Activated T-cell treated with anti-CD3 and anti-CD28 coated beads, Interleukin-2, amount 50 U/mL, for 4 hours (primary cell): ENCODE results near the gene LRRC26. TPM values are rescaled to one million over a fixed set of nuclear protein-coding genes. Genes with fewer than 3 reads are reported as not detected.
"Not testable (repeated sequence)": the region's sequence is repeated elsewhere in the genome, so short reads cannot be mapped to it uniquely, and the experiment has no call there.

Experiments used
- ATAC-seq, 2 donors: fragments of 200-7000 bp; cut with Tn5 transposase; one replicate each; pipeline ENCODE4 v1.10.0; 2021
- DNase-seq: peaks from one replicate; pipeline ENCODE4 v3.0.0-alpha.2; 2020
- H3K27me3 Mint-ChIP-seq: one replicate; pipeline ENCODE4 v1.8.0; 2021; ENCODE audit warnings: low read depth, mixed read lengths
- H3K36me3 Mint-ChIP-seq: one replicate; pipeline ENCODE4 v1.8.0; 2022; ENCODE audit warnings: mixed read lengths; ENCODE audit not compliant: insufficient read depth
- H3K4me1 Mint-ChIP-seq: one replicate; pipeline ENCODE4 v1.8.0; 2021; ENCODE audit warnings: low read depth, mixed read lengths
- H3K4me3 Mint-ChIP-seq: one replicate; pipeline ENCODE4 v1.8.0; 2021; ENCODE audit warnings: mild to moderate bottlenecking, moderate library complexity, mixed read lengths
- H3K9me3 Mint-ChIP-seq: one replicate; pipeline ENCODE4 v1.8.0; 2021; ENCODE audit warnings: mixed read lengths
- total RNA-seq, 3 donors: library from RNA; stranded (reverse); gene quantifications; one replicate each; pipeline ENCODE4 v1.2.1, GENCODE V29; 2021

Gene LRRC26
- total RNA-seq, 3 donors from 2014 or later, result 0.18 TPM; not detected in 2

GRCh38 chr9:137138058-137138721 lies 31.7 kb downstream of the LRRC26 start:
- no peaks in the 10 kb centered on the region for H3K4me1 Mint-ChIP-seq
- H3K36me3 Mint-ChIP-seq, result no peaks in the 10 kb centered on the region
- DNase-seq, result no peak
- ATAC-seq, result no peak
- H3K4me3 Mint-ChIP-seq, result no peak overlapping the region
- H3K9me3 Mint-ChIP-seq, result no peaks in the 10 kb centered on the region
- H3K27me3 Mint-ChIP-seq, result peaks cover 77% of the 10 kb centered on the region

GRCh38 chr9:137136881-137137607 lies 32.8 kb downstream of the LRRC26 start:
- Mint-ChIP-seq H3K36me3 (no peaks in the 10 kb centered on the region), H3K4me3 (no peak overlapping the region), H3K9me3 (no peaks in the 10 kb centered on the region), H3K4me1 (no peaks in the 10 kb centered on the region), H3K27me3 (peaks cover 68% of the 10 kb centered on the region)
- ATAC-seq (no peak), DNase-seq (no peak)

GRCh38 chr9:137136261-137136880 lies 33.5 kb downstream of the LRRC26 start:
- H3K36me3 Mint-ChIP-seq, result no peaks in the 10 kb centered on the region
- no peaks in the 10 kb centered on the region for H3K4me1 Mint-ChIP-seq
- H3K4me3 Mint-ChIP-seq, result no peak overlapping the region
- H3K27me3 Mint-ChIP-seq, result peaks cover 61% of the 10 kb centered on the region
- DNase-seq, result no peak
- ATAC-seq, result no peak
- H3K9me3 Mint-ChIP-seq, result no peaks in the 10 kb centered on the region

DNA sequence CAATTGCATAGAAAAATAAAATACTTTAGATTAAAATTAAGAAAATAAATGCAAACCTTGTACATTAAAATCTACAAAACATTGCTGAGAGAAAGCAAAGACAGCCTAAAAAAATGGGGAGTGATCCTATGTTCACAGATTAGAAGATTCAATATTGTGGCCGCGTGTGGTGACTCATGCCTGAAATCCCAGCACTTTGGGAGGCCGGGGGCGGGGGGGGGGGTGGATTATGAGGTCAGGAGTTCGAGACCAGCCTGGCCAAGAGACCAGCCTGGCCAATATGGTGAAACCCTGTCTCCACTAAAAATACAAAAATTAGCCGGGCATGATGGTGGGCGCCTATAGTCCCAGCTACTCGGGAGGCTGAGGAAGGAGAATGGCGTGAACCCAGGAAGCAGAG lies 34.7 kb downstream of the LRRC26 start:
- not testable (repeated sequence) for H3K4me1 Mint-ChIP-seq, DNase-seq, H3K4me3 Mint-ChIP-seq, H3K9me3 Mint-ChIP-seq, H3K36me3 Mint-ChIP-seq, ATAC-seq
- peaks cover 50% of the 10 kb centered on the region for H3K27me3 Mint-ChIP-seq

DNA sequence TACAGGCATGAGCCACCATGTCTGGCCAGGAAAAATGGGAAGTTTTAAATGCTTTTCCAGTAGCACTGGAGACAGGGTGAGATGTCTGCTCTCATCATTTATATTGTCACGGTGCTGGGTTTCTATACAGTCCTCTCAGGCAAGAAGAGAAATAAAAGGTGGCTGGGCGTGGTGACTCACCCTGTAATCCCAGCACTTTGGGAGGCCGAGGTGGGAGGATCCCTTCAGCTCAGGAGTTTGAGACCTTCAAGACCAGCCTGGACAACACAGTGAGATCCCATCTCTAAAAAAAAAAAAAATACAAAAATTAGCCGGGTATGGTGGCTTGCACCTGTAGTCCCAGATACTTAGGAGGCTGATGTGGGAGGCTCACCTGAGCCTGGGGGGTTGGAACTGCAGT lies 35.7 kb downstream of the LRRC26 start:
- H3K27me3 Mint-ChIP-seq, result peaks cover 42% of the 10 kb centered on the region
- H3K4me1 Mint-ChIP-seq, result peaks cover 2% of the 10 kb centered on the region
- H3K4me3 Mint-ChIP-seq, result no peak overlapping the region
- DNase-seq (no peak), ATAC-seq (no peak)
- H3K9me3 Mint-ChIP-seq, result no peaks in the 10 kb centered on the region
- H3K36me3 Mint-ChIP-seq, result no peaks in the 10 kb centered on the region

GRCh38 chr9:137130176-137130755 lies 39.6 kb downstream of the LRRC26 start:
- peaks cover 27% of the 10 kb centered on the region for H3K4me1 Mint-ChIP-seq
- peak; percentile 2 for ATAC-seq
- H3K27me3 Mint-ChIP-seq, result peaks cover 15% of the 10 kb centered on the region
- peak overlapping the region; percentile 76 for H3K4me3 Mint-ChIP-seq
- H3K9me3 Mint-ChIP-seq, result no peaks in the 10 kb centered on the region
- peaks cover 2% of the 10 kb centered on the region for H3K36me3 Mint-ChIP-seq
- no peak for DNase-seq

DNA sequence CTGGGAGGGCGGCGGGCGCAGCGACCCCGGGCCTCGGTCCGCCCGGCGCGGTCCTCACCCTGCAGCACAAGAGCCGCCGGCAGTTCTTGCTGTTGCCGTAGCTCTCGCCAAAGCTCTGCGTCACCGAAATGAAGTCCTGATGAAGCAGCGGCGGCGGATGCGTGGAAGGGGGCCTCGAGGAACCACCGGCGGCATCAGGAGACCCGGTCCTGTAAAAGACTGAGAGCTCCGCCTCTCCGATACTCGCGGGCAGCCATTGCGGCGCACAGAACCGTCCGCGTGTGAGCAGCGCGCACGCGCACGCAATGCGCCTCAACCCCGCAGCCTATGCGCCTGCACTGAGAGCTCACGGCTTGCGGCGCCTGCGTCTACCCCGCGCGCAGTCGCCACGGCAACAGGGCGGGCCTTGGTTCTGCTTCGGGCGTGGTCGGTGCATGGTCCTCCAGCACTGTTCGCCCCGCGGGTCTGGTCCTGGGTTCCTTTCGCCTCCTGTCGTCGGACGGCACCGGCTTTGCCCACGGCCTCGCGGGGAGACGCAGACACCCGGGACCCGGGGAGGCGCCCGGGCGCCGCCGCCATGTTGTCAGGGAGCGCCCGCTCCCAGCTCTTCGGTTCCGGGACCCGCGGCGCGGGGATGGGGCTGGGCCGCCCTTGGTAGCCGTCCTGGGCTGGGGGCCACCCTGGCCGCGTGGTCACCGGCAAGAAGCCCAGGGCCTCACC lies 40.2 kb downstream of the LRRC26 start:
- Mint-ChIP-seq H3K36me3 (peaks cover 2% of the 10 kb centered on the region), H3K4me3 (peak overlapping the region; percentile 92), H3K27me3 (peaks cover 13% of the 10 kb centered on the region), H3K9me3 (no peaks in the 10 kb centered on the region), H3K4me1 (peaks cover 27% of the 10 kb centered on the region)
- DNase-seq (peak; percentile 84), ATAC-seq (peak; percentile 97 to 98)

DNA sequence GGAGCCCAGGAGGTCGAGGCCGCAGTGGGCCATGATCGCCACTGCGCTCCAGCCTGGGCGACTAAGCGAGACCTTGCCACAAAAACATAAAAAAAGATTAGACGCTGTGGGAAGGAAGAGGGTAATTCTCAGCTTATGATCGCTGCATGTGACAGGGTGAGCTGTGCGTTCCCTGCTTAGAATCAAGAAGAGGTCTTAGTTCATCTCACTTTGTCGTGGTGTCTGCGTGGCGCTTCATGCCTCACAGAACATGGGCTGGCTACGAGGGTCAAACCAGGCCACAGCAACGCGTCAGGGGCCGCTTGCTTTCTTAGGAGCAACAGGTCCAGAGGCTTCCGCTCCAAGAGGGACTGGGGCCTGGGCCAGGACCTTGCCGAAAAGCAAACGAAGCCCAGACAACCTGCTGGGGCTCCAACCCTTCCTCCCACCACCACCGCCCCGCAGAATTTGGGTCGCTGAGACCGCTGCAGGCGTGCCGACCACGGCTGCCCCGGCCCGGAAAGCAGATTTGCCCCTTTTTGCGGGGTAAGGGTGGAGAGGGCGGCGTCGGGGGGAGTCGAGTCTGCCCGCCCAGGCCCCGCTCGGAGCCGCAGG lies 40.9 kb downstream of the LRRC26 start:
- peak; percentile 2 to 4 for ATAC-seq
- H3K4me1 Mint-ChIP-seq, result peaks cover 27% of the 10 kb centered on the region
- peaks cover 2% of the 10 kb centered on the region for H3K36me3 Mint-ChIP-seq
- no peaks in the 10 kb centered on the region for H3K9me3 Mint-ChIP-seq
- DNase-seq, result no peak
- peak overlapping the region; percentile 92 for H3K4me3 Mint-ChIP-seq
- H3K27me3 Mint-ChIP-seq, result peaks cover 6% of the 10 kb centered on the region

- Mint-ChIP-seq H3K4me1 (peaks cover 27% of the 10 kb centered on the region), H3K4me3 (peak overlapping the region; percentile 92), H3K36me3 (peaks cover 2% of the 10 kb centered on the region), H3K27me3 (peaks cover 3% of the 10 kb centered on the region), H3K9me3 (no peaks in the 10 kb centered on the region)
- DNase-seq (no peak), ATAC-seq (no peak)
Observed at GRCh38 chr9:137128158-137128861, 41.5 kb downstream of the LRRC26 start.

DNA sequence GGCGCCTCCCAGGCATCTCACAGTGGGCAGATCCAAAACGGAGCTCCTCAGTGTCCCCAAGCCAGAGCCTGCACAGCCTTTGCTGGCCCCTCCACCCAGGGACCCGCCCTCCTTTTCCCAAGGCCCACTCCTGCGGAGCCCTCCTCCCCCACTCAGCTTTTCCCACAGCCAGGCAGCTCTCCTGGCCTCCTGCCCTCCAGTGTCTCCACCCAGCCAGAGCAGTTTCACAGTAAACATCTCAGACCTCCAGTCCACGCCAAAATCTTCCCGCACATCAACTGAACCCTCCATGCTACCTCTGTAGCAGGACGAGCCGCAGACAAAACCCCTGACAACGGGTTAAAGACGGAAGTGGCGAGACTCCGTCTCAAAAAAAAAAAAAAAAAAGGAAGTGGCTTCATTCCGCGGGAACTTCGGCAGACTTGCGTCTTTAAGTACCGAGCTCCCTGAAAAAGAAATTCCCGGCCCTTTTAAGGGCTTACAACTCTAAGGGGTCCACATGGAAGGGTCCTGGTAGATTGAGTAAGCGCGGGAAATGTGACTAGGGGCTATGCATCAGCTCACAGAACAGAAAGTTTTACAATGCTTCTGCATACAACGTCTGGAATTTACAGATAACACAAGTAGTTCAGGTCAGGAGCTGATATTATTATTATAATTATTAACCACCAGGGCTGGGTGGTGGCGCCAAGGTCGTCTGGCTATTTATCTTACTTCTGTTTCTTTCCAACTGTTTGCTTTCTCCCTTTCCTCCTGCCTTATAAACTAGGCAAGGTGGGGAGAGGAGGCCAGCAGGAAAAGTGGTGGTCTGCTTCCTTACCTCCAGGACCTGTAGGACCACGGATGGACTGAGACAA lies 42.3 kb downstream of the LRRC26 start:
- DNase-seq (no peak), ATAC-seq (no peak)
- Mint-ChIP-seq H3K4me3 (peak overlapping the region; percentile 92), H3K36me3 (peaks cover 2% of the 10 kb centered on the region), H3K9me3 (no peaks in the 10 kb centered on the region), H3K4me1 (peaks cover 29% of the 10 kb centered on the region), H3K27me3 (no peaks in the 10 kb centered on the region)

DNA sequence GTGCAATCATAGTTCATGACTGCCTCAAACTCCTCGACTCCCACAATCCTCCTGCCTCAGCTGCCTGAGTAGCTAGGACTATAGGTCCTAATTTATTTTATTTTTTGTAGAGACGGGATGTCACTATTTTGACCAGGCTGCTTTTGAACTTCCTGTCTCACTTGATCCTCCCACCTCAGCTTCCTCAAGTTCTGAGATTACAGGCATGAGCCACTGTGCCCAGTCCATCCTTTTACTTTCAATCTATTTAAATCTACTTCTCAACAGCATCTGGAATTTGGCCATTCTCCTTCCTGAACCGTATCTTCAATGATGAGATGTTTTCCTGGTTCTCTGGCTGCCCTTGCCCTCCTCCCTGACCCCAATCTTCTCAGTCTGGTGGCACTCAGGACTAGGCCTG lies 43.1 kb downstream of the LRRC26 start:
- H3K36me3 Mint-ChIP-seq, result peaks cover 2% of the 10 kb centered on the region
- DNase-seq (no peak), ATAC-seq (no peak)
- H3K27me3 Mint-ChIP-seq, result no peaks in the 10 kb centered on the region
- H3K4me1 Mint-ChIP-seq, result peaks cover 35% of the 10 kb centered on the region
- no peaks in the 10 kb centered on the region for H3K9me3 Mint-ChIP-seq
- peak overlapping the region; percentile 92 for H3K4me3 Mint-ChIP-seq

- H3K27me3 Mint-ChIP-seq, H3K4me3 Mint-ChIP-seq, ATAC-seq, DNase-seq, H3K9me3 Mint-ChIP-seq, H3K36me3 Mint-ChIP-seq: not testable (repeated sequence)
- peaks cover 38% of the 10 kb centered on the region for H3K4me1 Mint-ChIP-seq
Observed at GRCh38 chr9:137123952-137124462, 45.8 kb downstream of the LRRC26 start.
